ENCODE measurements around the gene ZNF678. TPM values are rescaled to one million over a fixed set of nuclear protein-coding genes. Genes with fewer than 3 reads are reported as not detected.

Gene ZNF678
- total and polyA plus RNA-seq, 2 experiments from 2014 or later = 2.3 to 11.5 TPM

DNA sequence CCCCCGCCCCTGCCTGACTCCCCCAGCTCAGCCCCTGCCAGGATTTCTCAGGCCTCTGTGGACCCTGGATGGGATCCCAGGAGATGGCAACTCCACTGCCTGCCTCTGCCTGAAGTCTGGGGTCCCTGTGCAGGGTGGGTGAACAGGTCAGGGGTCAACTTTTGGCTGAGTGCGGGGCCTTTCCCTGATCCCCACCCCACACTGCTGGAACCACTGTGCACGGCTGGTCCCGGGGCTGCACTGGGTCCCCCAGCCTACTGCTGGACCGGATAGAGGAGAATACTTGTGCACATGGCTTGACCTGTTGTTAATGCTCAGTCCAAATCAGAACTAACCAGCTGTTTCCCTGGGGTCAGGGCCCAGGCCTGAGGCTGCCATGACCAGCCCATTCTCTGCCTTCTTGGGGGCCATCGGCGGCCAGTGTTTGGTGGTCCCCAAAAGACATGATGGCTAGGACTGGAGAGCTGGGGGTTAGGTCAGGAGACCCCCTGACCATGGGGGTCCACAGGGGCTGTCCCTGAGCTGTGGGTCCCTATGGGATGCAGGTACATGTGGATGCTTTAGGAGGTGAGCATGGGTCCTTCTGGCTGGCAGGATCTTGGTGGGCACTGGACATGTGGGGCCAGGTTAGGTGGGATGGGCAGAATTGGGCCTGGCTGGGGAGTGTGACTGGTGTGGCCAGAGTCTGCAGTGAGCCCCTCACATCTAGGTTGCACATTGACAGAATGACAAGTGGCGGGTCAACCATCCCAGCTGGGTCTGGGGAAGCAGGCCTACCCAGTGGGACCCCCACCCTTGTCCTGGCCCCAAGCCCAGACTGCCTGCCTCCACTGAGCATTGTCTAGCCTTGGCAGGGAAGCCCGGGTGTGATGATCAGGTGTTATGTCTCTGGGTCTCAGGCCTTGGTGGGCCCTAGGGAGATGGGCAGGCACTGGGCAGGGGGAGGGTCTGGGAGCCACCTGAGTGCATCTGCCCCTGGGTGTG lies 19.0 kb upstream of the ZNF678 start:
- no peaks in the 10 kb centered on the region for H3K36me3 ChIP-seq (replicated peaks; ENCODE audit: insufficient read depth, low read depth)
- H3K79me2 ChIP-seq = no peaks in the 10 kb centered on the region
- no peak for DNase-seq (ENCODE audit: low spot score)
- H3K4me2 ChIP-seq = no peak overlapping the region
- no peaks in the 10 kb centered on the region for H3K9me3 ChIP-seq (ENCODE audit: low read depth)
- no peak overlapping the region for H3K4me3 ChIP-seq
- no peaks in the 10 kb centered on the region for H3K27me3 ChIP-seq
- no peaks in the 10 kb centered on the region for H4K20me1 ChIP-seq (ENCODE audit: insufficient read depth, poor library complexity, severe bottlenecking)
- H3K9me2 ChIP-seq (replicated peaks; ENCODE audit: insufficient read depth) = no peaks in the 10 kb centered on the region
- H3K4me1 ChIP-seq (ENCODE audit: insufficient read depth) = peaks cover 8% of the 10 kb centered on the region
- WGBS (ENCODE audit: low lambda C conversion rate, missing lambda C conversion rate) = 95% methylated on average over 8 of the region's 9 CpGs
- H3K27ac ChIP-seq = no peak overlapping the region
- TF ChIP-seq EZH2 (IDR thresholded peaks at IDR 0.05; ENCODE audit: borderline replicate concordance) = no peak
- TF ChIP-seq, protein P1, sequence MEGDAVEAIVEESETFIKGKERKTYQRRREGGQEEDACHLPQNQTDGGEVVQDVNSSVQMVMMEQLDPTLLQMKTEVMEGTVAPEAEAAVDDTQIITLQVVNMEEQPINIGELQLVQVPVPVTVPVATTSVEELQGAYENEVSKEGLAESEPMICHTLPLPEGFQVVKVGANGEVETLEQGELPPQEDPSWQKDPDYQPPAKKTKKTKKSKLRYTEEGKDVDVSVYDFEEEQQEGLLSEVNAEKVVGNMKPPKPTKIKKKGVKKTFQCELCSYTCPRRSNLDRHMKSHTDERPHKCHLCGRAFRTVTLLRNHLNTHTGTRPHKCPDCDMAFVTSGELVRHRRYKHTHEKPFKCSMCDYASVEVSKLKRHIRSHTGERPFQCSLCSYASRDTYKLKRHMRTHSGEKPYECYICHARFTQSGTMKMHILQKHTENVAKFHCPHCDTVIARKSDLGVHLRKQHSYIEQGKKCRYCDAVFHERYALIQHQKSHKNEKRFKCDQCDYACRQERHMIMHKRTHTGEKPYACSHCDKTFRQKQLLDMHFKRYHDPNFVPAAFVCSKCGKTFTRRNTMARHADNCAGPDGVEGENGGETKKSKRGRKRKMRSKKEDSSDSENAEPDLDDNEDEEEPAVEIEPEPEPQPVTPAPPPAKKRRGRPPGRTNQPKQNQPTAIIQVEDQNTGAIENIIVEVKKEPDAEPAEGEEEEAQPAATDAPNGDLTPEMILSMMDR (IDR thresholded peaks at IDR 0.05; ENCODE audit: poor library complexity) = no peak
- TF ChIP-seq EZH2phosphoT487 (IDR thresholded peaks at IDR 0.05; ENCODE audit: low read depth, severe bottlenecking, unreplicated experiment) = no peak
- no peak overlapping the region for H2AFZ ChIP-seq

DNA sequence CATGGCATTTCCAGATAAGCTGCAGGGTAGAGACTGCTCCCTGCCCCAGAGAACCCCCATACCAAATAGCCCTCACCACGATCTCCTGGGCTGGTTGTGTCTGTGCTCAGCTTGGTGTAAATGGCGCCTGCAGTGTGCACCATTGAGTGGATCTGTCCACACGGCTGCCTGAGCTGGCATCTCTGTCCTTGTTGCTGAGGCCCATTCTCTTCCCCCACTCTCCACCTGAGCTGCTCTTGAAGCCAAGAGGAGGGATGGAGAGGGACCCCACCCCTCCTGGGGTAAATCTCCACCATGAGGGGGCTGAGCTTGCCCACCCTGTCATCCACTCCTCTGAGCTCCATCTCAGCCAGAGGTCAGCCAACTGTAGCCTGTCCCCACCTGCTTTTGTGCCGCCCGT lies 18.0 kb upstream of the ZNF678 start:
- Histone ChIP-seq H3K4me2 (no peak overlapping the region), H2AFZ (no peak overlapping the region), H3K27ac (no peak overlapping the region), H4K20me1 (ENCODE audit: insufficient read depth, poor library complexity, severe bottlenecking) (no peaks in the 10 kb centered on the region), H3K4me3 (no peak overlapping the region), H3K79me2 (no peaks in the 10 kb centered on the region), H3K27me3 (no peaks in the 10 kb centered on the region), H3K9me2 (replicated peaks; ENCODE audit: insufficient read depth) (no peaks in the 10 kb centered on the region), H3K36me3 (replicated peaks; ENCODE audit: insufficient read depth, low read depth) (no peaks in the 10 kb centered on the region), H3K4me1 (ENCODE audit: insufficient read depth) (peaks cover 8% of the 10 kb centered on the region), H3K9me3 (ENCODE audit: low read depth) (no peaks in the 10 kb centered on the region)
- WGBS (ENCODE audit: low lambda C conversion rate, missing lambda C conversion rate) = 92% methylated on average over 5 of the region's 5 CpGs
- DNase-seq (ENCODE audit: low spot score) = no peak
- TF ChIP-seq EZH2 (IDR thresholded peaks at IDR 0.05; ENCODE audit: borderline replicate concordance) = no peak
- TF ChIP-seq EZH2phosphoT487 (IDR thresholded peaks at IDR 0.05; ENCODE audit: low read depth, severe bottlenecking, unreplicated experiment) = no peak
- TF ChIP-seq, protein P1 (IDR thresholded peaks at IDR 0.05; ENCODE audit: poor library complexity) = no peak

DNA sequence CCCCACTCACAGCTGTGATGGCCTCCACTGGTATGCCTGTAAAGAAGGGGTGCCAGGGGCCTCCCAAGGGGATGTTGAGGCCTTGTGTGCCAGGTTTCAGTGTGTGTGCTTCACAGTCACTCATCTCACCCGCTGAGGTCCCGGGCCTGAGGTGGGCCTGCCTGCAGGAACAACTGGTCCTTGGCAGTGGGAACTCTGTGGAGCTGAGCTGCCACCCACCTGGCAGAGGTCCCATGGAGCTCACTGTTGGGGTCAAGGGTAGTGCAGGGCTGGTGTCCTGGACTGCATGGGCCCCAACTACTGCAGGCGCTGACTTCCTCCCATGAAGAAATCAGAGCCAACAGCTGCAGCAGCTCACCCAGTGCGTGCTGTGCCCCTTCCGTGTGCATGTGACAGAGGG lies 17.3 kb upstream of the ZNF678 start:
- Histone ChIP-seq H3K4me2 (no peak overlapping the region), H3K4me1 (ENCODE audit: insufficient read depth) (peaks cover 8% of the 10 kb centered on the region), H3K9me2 (replicated peaks; ENCODE audit: insufficient read depth) (no peaks in the 10 kb centered on the region), H3K79me2 (no peaks in the 10 kb centered on the region), H3K27ac (no peak overlapping the region), H3K9me3 (ENCODE audit: low read depth) (no peaks in the 10 kb centered on the region), H3K4me3 (no peak overlapping the region), H3K27me3 (no peaks in the 10 kb centered on the region), H3K36me3 (replicated peaks; ENCODE audit: insufficient read depth, low read depth) (no peaks in the 10 kb centered on the region), H2AFZ (no peak overlapping the region), H4K20me1 (ENCODE audit: insufficient read depth, poor library complexity, severe bottlenecking) (no peaks in the 10 kb centered on the region)
- DNase-seq (ENCODE audit: low spot score) = no peak
- 84% methylated on average over 5 of the region's 5 CpGs for WGBS (ENCODE audit: low lambda C conversion rate, missing lambda C conversion rate)
- TF ChIP-seq EZH2 (IDR thresholded peaks at IDR 0.05; ENCODE audit: borderline replicate concordance) (no peak), EZH2phosphoT487 (IDR thresholded peaks at IDR 0.05; ENCODE audit: low read depth, severe bottlenecking, unreplicated experiment) (no peak)
- TF ChIP-seq, protein P1 (IDR thresholded peaks at IDR 0.05; ENCODE audit: poor library complexity) = no peak

Data from hepatocyte (in vitro differentiated cells).